ENCODE results near the gene DLG3. TPM values are rescaled to one million over a fixed set of nuclear protein-coding genes. Genes with fewer than 3 reads are reported as not detected.

DLG3 gene
- total and polyA plus RNA-seq, 2 of the 8 experiments (the other 6 are each of a cell fraction or from before 2014, with no cell fraction given): 29.2 to 63.8 TPM

DNA sequence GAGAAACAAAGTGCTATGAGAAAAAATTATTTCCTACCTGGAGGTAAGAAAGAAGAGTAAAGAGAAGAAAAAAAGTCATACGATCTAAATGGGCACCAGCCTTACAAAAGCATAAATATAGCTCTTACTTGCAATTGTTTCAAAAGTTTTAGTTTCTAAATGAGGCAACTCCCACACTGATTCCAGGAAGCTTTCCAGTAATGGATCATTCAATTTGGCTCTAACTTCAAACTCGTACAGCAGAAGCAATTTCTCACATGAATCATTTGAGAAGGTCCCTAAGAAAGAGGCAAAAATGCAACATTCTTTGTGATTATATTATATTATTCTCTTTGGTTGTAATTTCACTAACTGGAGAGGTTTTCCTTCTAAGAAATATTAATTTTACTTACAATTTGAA is 109.9 kb downstream of the DLG3 start:
- no peak overlapping the region for H3K27ac ChIP-seq (ENCODE audit: low read depth, low read length)
- no peaks in the 10 kb centered on the region for H3K36me3 ChIP-seq (ENCODE audit: control insufficient read depth in 2 of 4, insufficient read depth in 4 of 4, low read length in 3 of 4)
- no peak overlapping the region for H3K9ac ChIP-seq (replicated peaks in 1 of 4; ENCODE audit: extremely low read depth in 1 of 4, low read depth in 3 of 4, low read length in 3 of 4)
- H2AFZ ChIP-seq (ENCODE audit: low read length): no peak overlapping the region
- no peak overlapping the region for H2BK20ac ChIP-seq (ENCODE audit: low read length)
- H4K20me1 ChIP-seq (replicated peaks in 1 of 2; ENCODE audit: control insufficient read depth in 1 of 2, insufficient read depth in 2 of 2, low read length in 2 of 2): no peaks in the 10 kb centered on the region
- no peak overlapping the region for H4K8ac ChIP-seq (ENCODE audit: extremely low read depth, insufficient read depth, low read length)
- no peaks in the 10 kb centered on the region for H3K79me1 ChIP-seq (ENCODE audit: low read depth, low read length)
- DNase-seq (ENCODE audit: low read depth in 1 of 2, low spot score in 2 of 2) (no peak), FAIRE-seq (no peak)
- no peak overlapping the region for H2BK15ac ChIP-seq (ENCODE audit: low read length)
- H3K27me3 ChIP-seq (replicated peaks in 1 of 4; ENCODE audit: control insufficient read depth in 3 of 4, extremely low read depth in 1 of 4, insufficient read depth in 3 of 4, low read length in 3 of 4): no peaks in the 10 kb centered on the region
- H3K56ac ChIP-seq (replicated peaks; ENCODE audit: insufficient read length, low read depth, low read length): no peak overlapping the region
- no peak overlapping the region for H2BK5ac ChIP-seq (ENCODE audit: low read depth, low read length)
- no peak overlapping the region for H2BK120ac ChIP-seq (replicated peaks; ENCODE audit: low read depth, low read length)
- H3K4me1 ChIP-seq (replicated peaks in 1 of 4; ENCODE audit: control insufficient read depth in 3 of 4, insufficient read depth in 4 of 4, low read length in 3 of 4): no peaks in the 10 kb centered on the region
- no peak overlapping the region for H3K4ac ChIP-seq (replicated peaks; ENCODE audit: insufficient read length, low read depth, low read length)
- no peak overlapping the region for H4K91ac ChIP-seq (replicated peaks; ENCODE audit: insufficient read length, low read length)
- H3K9me3 ChIP-seq (ENCODE audit: insufficient read depth in 2 of 2, low read depth in 1 of 2, low read length in 1 of 2): no peaks in the 10 kb centered on the region
- TF ChIP-seq BRCA1 (IDR thresholded peaks at IDR 0.05; ENCODE audit: low read depth, low read length) (no peak), MAFK (IDR thresholded peaks at IDR 0.05; ENCODE audit: low read depth, low read length) (no peak), EZH2 (IDR thresholded peaks at IDR 0.05; ENCODE audit: low read depth, low read length, severe bottlenecking) (no peak), EGR1 (IDR thresholded peaks at IDR 0.05; ENCODE audit: borderline replicate concordance, low read depth, low read length) (no peak)
- no peaks in the 10 kb centered on the region for H3K79me2 ChIP-seq (ENCODE audit: control insufficient read depth in 1 of 2, insufficient read depth in 2 of 2, low read length in 2 of 2)
- no peak overlapping the region for H2AK5ac ChIP-seq (ENCODE audit: low read depth, low read length)
- H3K23me2 ChIP-seq (ENCODE audit: low read depth, low read length): no peaks in the 10 kb centered on the region
- no peak overlapping the region for H3K4me2 ChIP-seq (ENCODE audit: insufficient read depth in 1 of 2, low read depth in 2 of 2, low read length in 2 of 2)
- H3K4me3 ChIP-seq (ENCODE audit: extremely low read depth in 1 of 4, insufficient read depth in 2 of 4, low read depth in 3 of 4, low read length in 4 of 4): no peak overlapping the region
- H2BK12ac ChIP-seq (ENCODE audit: low read depth, low read length): no peak overlapping the region
- no peak overlapping the region for H4K5ac ChIP-seq (ENCODE audit: insufficient read length, low read depth, low read length)
- no peak overlapping the region for H3K18ac ChIP-seq (ENCODE audit: extremely low read depth, low read length)
- 100% methylated on average over 2 of the region's 2 CpGs; no CpG with 5 or more reads in 1 of the 2 experiments for WGBS, 2 experiments (ENCODE audit: extremely low coverage in 1 of 2, insufficient coverage in 1 of 2, insufficient read length in 1 of 2, insufficient replicate concordance in 2 of 2, low coverage in 1 of 2, low lambda C conversion rate in 2 of 2, missing lambda C conversion rate in 1 of 2)
- CTCF ChIA-PET (ENCODE audit: partially characterized antibody): interaction anchor here (0.6 to 1.3 kb wide), 4 partner anchors 9 to 98 kb away, joined by 3 read pairs; no protein-coding TSS in a partner anchor
- no peak overlapping the region for H3K14ac ChIP-seq (ENCODE audit: insufficient read length)
- H3K23ac ChIP-seq (ENCODE audit: insufficient read length): no peak overlapping the region
- POLR2A ChIA-PET (ENCODE audit: partially characterized antibody): no interaction called here
